Hair follicle dermal papilla cell (primary cell): ENCODE results near the gene VPS37C. TPM values are rescaled to one million over a fixed set of nuclear protein-coding genes. Genes with fewer than 3 reads are reported as not detected.

Experiments used
- total RNA-seq: library from RNA; depleted of rRNA; stranded (reverse); fragments of >200 nt; gene quantifications from 2 replicates; pipeline ENCODE4 v1.2.3, GENCODE V29; 2012

VPS37C gene
- total RNA-seq: 21.0 and 22.2 TPM in 2 replicates

GRCh38 chr11:61161190-61162091 lies at the start of gene VPS37C:
TSS of gene VPS37C (minus strand) at chr11:61161426. CDS start at chr11:61138829, 22,597 bp downstream.

GRCh38 chr11:61202950-61203746 lies 41.9 kb upstream of the VPS37C start, which contains the start of gene PGA3:
TSS of gene PGA3 (plus strand) at chr11:61203515. CDS start at chr11:61203565, 50 bp downstream.

Other genes with a start within 250 kb of the VPS37C start
- 32.5 and 34.1 TPM in 2 replicates for gene TMEM109, start 247.3 kb downstream of the VPS37C start, total RNA-seq
- gene TMEM132A, start 237.0 kb downstream of the VPS37C start, total RNA-seq: 16.0 and 20.4 TPM in 2 replicates
- 18.9 and 27.3 TPM in 2 replicates for gene SLC15A3, start 209.2 kb downstream of the VPS37C start, total RNA-seq
- gene CD6, start 189.7 kb downstream of the VPS37C start, total RNA-seq: not detected in 2 replicates
- not detected in 2 replicates for gene CD5, start 58.9 kb downstream of the VPS37C start, total RNA-seq
- 0.65 and 2.9 TPM in 2 replicates for gene PGA3, start 42.1 kb upstream of the VPS37C start, total RNA-seq
- 0.16 and 0.61 TPM in 2 replicates for gene PGA4, start 60.9 kb upstream of the VPS37C start, total RNA-seq
- gene PGA5, start 79.7 kb upstream of the VPS37C start, total RNA-seq: 0.16 and 0.61 TPM in 2 replicates
- 2.8 and 3.4 TPM in 2 replicates for gene VWCE, start 133.9 kb upstream of the VPS37C start, total RNA-seq
- 266 and 285 TPM in 2 replicates for gene DDB1, start 171.7 kb upstream of the VPS37C start, total RNA-seq
- 29.0 and 31.5 TPM in 2 replicates for gene TKFC, start 171.8 kb upstream of the VPS37C start, total RNA-seq
- 51.1 and 55.0 TPM in 2 replicates for gene CYB561A3, start 200.5 kb upstream of the VPS37C start, total RNA-seq
- gene TMEM138, start 200.9 kb upstream of the VPS37C start, total RNA-seq: 29.3 and 33.8 TPM in 2 replicates
- 8.8 and 10.3 TPM in 2 replicates for gene TMEM216, start 231.2 kb upstream of the VPS37C start, total RNA-seq